Heart right ventricle (tissue), 16 donors: ENCODE results near the gene NOX1. TPM values are rescaled to one million over a fixed set of nuclear protein-coding genes. Genes with fewer than 3 reads are reported as not detected.

Source experiments
- ATAC-seq, 8 donors: fragments of 200-7000 bp; cut with Tn5 transposase; one replicate each; pipeline ENCODE4 v1.9.1; 2020; ENCODE audit warnings: mild to moderate bottlenecking in 8 of 8, moderate library complexity in 8 of 8, moderate number of reproducible peaks in 1 of 8
- DNase-seq, 2 donors: peaks; one replicate each; pipeline ENCODE4 v3.0.0-alpha.2; 2020
- H3K27ac ChIP-seq, 10 donors: fragments of 200-600 bp; sonication (generic) in 2 of 10; one replicate each; pipeline versions ENCODE4 v1.5.0 to v1.8.0; 2020 to 2022; ENCODE audit warnings: mild to moderate bottlenecking in 3 of 10
- H3K27me3 ChIP-seq, 7 donors: fragments of 200-600 bp; one replicate each; pipeline ENCODE4 v1.8.0; 2021 to 2022; ENCODE audit warnings: mild to moderate bottlenecking in 2 of 7
- H3K36me3 ChIP-seq, 9 donors: fragments of 200-600 bp; sonication (generic) in 1 of 9; one replicate each; pipeline versions ENCODE4 v1.5.0 to v1.8.0; 2020 to 2022; ENCODE audit warnings: mild to moderate bottlenecking in 2 of 9
- H3K4me1 ChIP-seq, 9 donors: fragments of 200-600 bp; sonication (generic) in 1 of 9; one replicate each; pipeline versions ENCODE4 v1.5.0 to v1.8.0; 2020 to 2022; ENCODE audit warnings: mild to moderate bottlenecking in 4 of 9
- H3K4me3 ChIP-seq, 10 donors: fragments of 200-600 bp; sonication (generic) in 2 of 10; one replicate each; pipeline versions ENCODE4 v1.5.0 to v1.8.0; 2020 to 2022; ENCODE audit warnings: mild to moderate bottlenecking in 7 of 10, moderate library complexity in 2 of 10
- H3K9me3 ChIP-seq, 11 donors: fragments of 200-600 bp in 10 of 11; sonication (generic) in 2 of 11; one replicate each; pipeline versions ENCODE4 v1.5.0 to v1.8.0; 2013 to 2022; ENCODE audit warnings: mild to moderate bottlenecking in 2 of 11, control low read depth in 1 of 11, moderate library complexity in 1 of 11
- WGBS, 2 donors: extraction: QIAGEN DNeasy Blood & Tissue Kit; methylation state at CpG; one replicate each; pipeline ENCODE4 v1.1.7; 2013; ENCODE audit warnings: inconsistent platforms in 1 of 2; 5-methylcytosine and 5-hydroxymethylcytosine counted together
- intact Hi-C, 10 donors: fragments of 100-400 bp; cut with DNase I; formaldehyde crosslinking; loops; one replicate each; pipeline versions ENCODE4 v1.11.1 to v1.14.2; 2022
- polyA plus RNA-seq, 2 donors: library from polyadenylated mRNA; stranded (reverse); fragments of 200-250 nt; gene quantifications; one replicate each; pipeline ENCODE4 v1.2.3, GENCODE V29; 2013
- total RNA-seq, 10 donors: library from RNA; stranded (reverse); fragmentation: NEBNext Ultra II Directional in 3 of 10; extraction: Animal tissue kit (Norgen Biotek cat#: 25700) in 3 of 10; gene quantifications; one replicate each; pipeline versions ENCODE4 v1.2.1 to v1.2.4, GENCODE V29; 2021 to 2023
- TF ChIP-seq, protein P1 (sequence below), 9 donors: fragments of 200-600 bp; sonication (generic) in 2 of 9; IDR thresholded peaks; one replicate each; pipeline versions ENCODE4 v1.5.0 to v1.8.0; 2021 to 2022; ENCODE audit warnings: antibody characterized with exemption in 9 of 9, mild to moderate bottlenecking in 5 of 9, moderate library complexity in 1 of 9
- donor health status: Arrhythmogenic right ventricular cardiomyopathy.
- donor health status: ischemic (EF 13 %, LVEDD 7.1; RV severe dilation, severe dysfunction).
- donor health status: healthy with polysubstance abuse.
- donor health status: DM: no; HTN: yes; CAD: no.
- donor health status: DM: no; HTN: no; CAD: no.
- donor health status: ischemic (EF 25% LVEDD 6.9; RV normal size, moderate dysfunction).
- donor health status: ischemic (EF 25% LVEDD 5.7; RV mildly dilated, moderate dysfunction).
- donor health status: healthy.
- donor health status: DM: yes; HTN: yes; CAD: no.
- donor health status: Ischemic cardiomyopathy.
- donor health status: ischemic (EF 35%, LVEDD 5.7; RV mildly dilated, moderate dysfunction).
- donor health status: nonischemic (EF 11% LVEDD 7.7; RV severe dilation, severe dysfunction).
- donor health status: DM: yes; HTN: yes; CAD: no.
- donor health status: PGD.
- donor health status: ischemic (EF 29% LVEDD 5.4; RV normal size, mild dysfunction).
- donor health status: nonischemic (EF 23%, LVEDD 6.1; RV moderate dilation, normal function).

Gene NOX1
- total and polyA plus RNA-seq, 12 donors = not detected

GRCh38 chrX:100831219-100831946, 42.8 kb downstream of the NOX1 start:
- H3K27ac ChIP-seq = no peak overlapping the region
- no peak for ATAC-seq
- TF ChIP-seq, protein P1, sequence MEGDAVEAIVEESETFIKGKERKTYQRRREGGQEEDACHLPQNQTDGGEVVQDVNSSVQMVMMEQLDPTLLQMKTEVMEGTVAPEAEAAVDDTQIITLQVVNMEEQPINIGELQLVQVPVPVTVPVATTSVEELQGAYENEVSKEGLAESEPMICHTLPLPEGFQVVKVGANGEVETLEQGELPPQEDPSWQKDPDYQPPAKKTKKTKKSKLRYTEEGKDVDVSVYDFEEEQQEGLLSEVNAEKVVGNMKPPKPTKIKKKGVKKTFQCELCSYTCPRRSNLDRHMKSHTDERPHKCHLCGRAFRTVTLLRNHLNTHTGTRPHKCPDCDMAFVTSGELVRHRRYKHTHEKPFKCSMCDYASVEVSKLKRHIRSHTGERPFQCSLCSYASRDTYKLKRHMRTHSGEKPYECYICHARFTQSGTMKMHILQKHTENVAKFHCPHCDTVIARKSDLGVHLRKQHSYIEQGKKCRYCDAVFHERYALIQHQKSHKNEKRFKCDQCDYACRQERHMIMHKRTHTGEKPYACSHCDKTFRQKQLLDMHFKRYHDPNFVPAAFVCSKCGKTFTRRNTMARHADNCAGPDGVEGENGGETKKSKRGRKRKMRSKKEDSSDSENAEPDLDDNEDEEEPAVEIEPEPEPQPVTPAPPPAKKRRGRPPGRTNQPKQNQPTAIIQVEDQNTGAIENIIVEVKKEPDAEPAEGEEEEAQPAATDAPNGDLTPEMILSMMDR (IDR thresholded peaks at IDR 0.05) = no peak
- H3K27me3 ChIP-seq = no peaks in the 10 kb centered on the region
- H3K4me3 ChIP-seq = no peak overlapping the region
- H3K9me3 ChIP-seq = no peaks in the 10 kb centered on the region
- H3K36me3 ChIP-seq = peaks cover 0 to 95% (median 5%) of the 10 kb centered on the region in 9 donors
- 96 to 98% methylated on average over 9 of the region's 9 CpGs for WGBS, 2 donors
- peaks cover 0 to 3% (median 0%) of the 10 kb centered on the region in 9 donors for H3K4me1 ChIP-seq
- no peak for DNase-seq
- intact Hi-C loops = no loop called here

DNA sequence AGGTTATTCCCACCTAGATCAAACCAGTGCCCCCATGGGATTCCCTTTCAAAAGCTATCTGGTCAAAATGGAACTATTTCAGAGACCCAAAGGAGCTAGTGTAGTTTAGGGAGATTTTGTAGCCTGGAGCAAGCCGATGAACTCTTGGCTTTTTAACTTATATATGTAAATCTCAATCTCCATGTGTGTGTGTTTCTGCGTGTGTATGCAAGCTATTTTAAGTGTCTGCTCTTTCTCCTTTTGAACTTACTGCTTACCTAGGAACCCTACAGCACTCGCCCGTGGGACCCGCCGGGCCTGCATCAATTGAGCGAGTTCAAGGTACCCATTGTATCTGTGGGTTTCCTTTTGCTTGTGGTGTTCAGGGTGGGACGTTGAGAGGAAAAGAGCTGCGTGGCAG, 43.6 kb downstream of the NOX1 start:
- no peak overlapping the region for H3K4me3 ChIP-seq
- WGBS, 2 donors = 97% methylated on average over 9 of the region's 9 CpGs
- no peak overlapping the region for H3K27ac ChIP-seq
- TF ChIP-seq, protein P1 (IDR thresholded peaks at IDR 0.05) = no peak
- no peak for ATAC-seq
- intact Hi-C loops = no loop called here
- no peak for DNase-seq
- peaks cover 0 to 96% (median 5%) of the 10 kb centered on the region in 9 donors for H3K36me3 ChIP-seq
- H3K27me3 ChIP-seq = no peaks in the 10 kb centered on the region
- H3K9me3 ChIP-seq = no peaks in the 10 kb centered on the region
- H3K4me1 ChIP-seq = peaks cover 0 to 3% (median 0%) of the 10 kb centered on the region in 9 donors

GRCh38 chrX:100830143-100830542, 44.0 kb downstream of the NOX1 start:
- H3K4me1 ChIP-seq = peaks cover 0 to 3% (median 0%) of the 10 kb centered on the region in 9 donors
- no peaks in the 10 kb centered on the region for H3K27me3 ChIP-seq
- H3K27ac ChIP-seq = no peak overlapping the region
- no peaks in the 10 kb centered on the region for H3K9me3 ChIP-seq
- WGBS, 2 donors = 91% methylated on average over 5 of the region's 5 CpGs
- intact Hi-C loops = no loop called here
- peaks cover 0 to 97% (median 5%) of the 10 kb centered on the region in 9 donors for H3K36me3 ChIP-seq
- H3K4me3 ChIP-seq = no peak overlapping the region
- no peak for ATAC-seq
- DNase-seq = no peak
- TF ChIP-seq, protein P1 (IDR thresholded peaks at IDR 0.05) = no peak

- no peak for ATAC-seq
- Histone ChIP-seq H3K9me3 (no peaks in the 10 kb centered on the region), H3K36me3 (peaks cover 0 to 97% (median 5%) of the 10 kb centered on the region in 9 donors), H3K27ac (no peak overlapping the region), H3K27me3 (no peaks in the 10 kb centered on the region), H3K4me3 (no peak overlapping the region), H3K4me1 (peaks cover 0 to 3% (median 0%) of the 10 kb centered on the region in 9 donors)
- 62 to 77% methylated on average over 2 of the region's 2 CpGs for WGBS, 2 donors
- TF ChIP-seq, protein P1 (IDR thresholded peaks at IDR 0.05) = no peak
- DNase-seq = no peak
- intact Hi-C loops = no loop called here
Measured at GRCh38 chrX:100829730-100830129, 44.4 kb downstream of the NOX1 start.
